Right lung (tissue), 5 donors: ENCODE data around the gene PHKB. TPM values are rescaled to one million over a fixed set of nuclear protein-coding genes. Genes with fewer than 3 reads are reported as not detected.
"Not testable (repeated sequence)": the region's sequence is repeated elsewhere in the genome, so short reads cannot be mapped to it uniquely, and the experiment has no call there.

Source experiments
- DNase-seq, 2 donors: peaks; one replicate each; pipeline ENCODE4 v3.0.0-alpha.2; 2013
- polyA plus RNA-seq, 5 donors: library from polyadenylated mRNA; unstranded; fragments of 120-200 nt; gene quantifications; one replicate each; pipeline versions ENCODE4 v1.2.1 to v1.2.3, GENCODE V29; 2013; ENCODE audit warnings: inconsistent platforms in 1 of 5, low replicate concordance in 1 of 5; ENCODE audit not compliant: insufficient read length in 5 of 5, insufficient read depth in 1 of 5

The PHKB gene
- polyA plus RNA-seq, 5 donors: 61.6 to 99.9 (median 91.3) TPM

GRCh38 chr16:47468070-47468689 is 7.0 kb downstream of the PHKB start:
- DNase-seq: not testable (repeated sequence)

GRCh38 chr16:47469227-47469626 is 8.1 kb downstream of the PHKB start:
- no peak for DNase-seq

GRCh38 chr16:47470211-47470610 is 9.1 kb downstream of the PHKB start:
- no peak for DNase-seq

- no peak for DNase-seq
Observed at GRCh38 chr16:47470810-47471209, 9.7 kb downstream of the PHKB start.

GRCh38 chr16:47473004-47473403 is 11.9 kb downstream of the PHKB start:
- DNase-seq: not testable (repeated sequence)

GRCh38 chr16:47473792-47474191 is 12.7 kb downstream of the PHKB start:
- no peak for DNase-seq

- no peak for DNase-seq
Observed at GRCh38 chr16:47475786-47476185, 14.7 kb downstream of the PHKB start.

GRCh38 chr16:47476654-47477345 is 15.7 kb downstream of the PHKB start:
- no peak for DNase-seq

- no peak for DNase-seq
Observed at GRCh38 chr16:47477679-47478078, 16.5 kb downstream of the PHKB start.

GRCh38 chr16:47480410-47480809 is 19.3 kb downstream of the PHKB start:
- no peak for DNase-seq

GRCh38 chr16:47481698-47482374 is 20.7 kb downstream of the PHKB start:
- no peak for DNase-seq

- DNase-seq: no peak
Observed at GRCh38 chr16:47483616-47484015, 22.5 kb downstream of the PHKB start.

- DNase-seq: no peak
Observed at GRCh38 chr16:47486856-47487255, 25.7 kb downstream of the PHKB start.

- no peak for DNase-seq
Observed at GRCh38 chr16:47488051-47488450, 26.9 kb downstream of the PHKB start.

GRCh38 chr16:47490471-47490870 is 29.3 kb downstream of the PHKB start:
- no peak for DNase-seq

GRCh38 chr16:47492036-47492427 is 30.9 kb downstream of the PHKB start:
- DNase-seq: no peak

- DNase-seq: no peak
Observed at GRCh38 chr16:47492428-47493377, 31.6 kb downstream of the PHKB start.

GRCh38 chr16:47493381-47494337 is 32.5 kb downstream of the PHKB start:
- DNase-seq: no peak

- no peak for DNase-seq
Observed at GRCh38 chr16:47499080-47499699, 38.1 kb downstream of the PHKB start.

GRCh38 chr16:47499700-47500264 is 38.7 kb downstream of the PHKB start:
- no peak for DNase-seq
